ENCODE data around the gene ASXL2. TPM values are rescaled to one million over a fixed set of nuclear protein-coding genes. Genes with fewer than 3 reads are reported as not detected.
A peak's percentile ranks its signal among the peaks of the same experiment; 100 is the strongest.
"Not testable (repeated sequence)": the region's sequence is repeated elsewhere in the genome, so short reads cannot be mapped to it uniquely, and the experiment has no call there.

The ASXL2 gene
- total RNA-seq, 6 experiments from 2014 or later = 9.1 to 13.4 (median 12.0) TPM

DNA sequence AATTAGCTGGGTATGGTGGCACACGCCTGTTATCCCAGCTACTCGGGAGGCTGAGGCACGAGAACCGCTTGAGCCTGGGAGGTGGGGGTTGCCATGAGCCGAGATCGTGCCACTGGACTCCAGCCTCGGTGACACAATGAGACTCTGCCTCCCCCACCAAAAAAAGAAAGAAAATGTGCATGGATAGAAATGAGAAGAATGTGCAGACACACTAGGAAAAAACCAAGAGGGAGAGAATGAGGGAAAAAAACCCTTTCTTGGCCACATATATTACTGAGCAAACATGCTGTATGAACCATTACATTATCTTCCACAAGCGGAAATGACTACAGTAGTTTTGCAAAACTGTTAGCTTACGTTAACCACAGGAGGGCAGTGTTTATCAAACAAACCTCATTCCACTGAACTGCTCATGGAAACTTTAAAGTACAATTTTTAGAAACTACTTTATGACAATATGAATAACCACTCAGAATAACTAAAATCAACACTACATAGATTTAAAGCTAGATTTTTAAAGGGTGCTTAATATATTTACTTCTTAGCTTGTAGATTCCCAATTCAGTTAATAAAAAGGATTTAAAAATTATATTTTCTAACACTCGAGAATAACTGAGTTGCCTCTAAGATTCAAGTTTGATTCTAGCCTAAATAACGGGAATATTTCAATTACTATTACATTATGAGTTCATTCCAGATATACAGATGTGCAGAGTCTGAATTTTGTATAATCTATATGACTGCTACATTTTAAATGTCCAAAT, 26.4 kb downstream of the ASXL2 start:
- DNase-seq = peak; percentile 27 to 64 (median 57)
- TF ChIP-seq, protein P1, sequence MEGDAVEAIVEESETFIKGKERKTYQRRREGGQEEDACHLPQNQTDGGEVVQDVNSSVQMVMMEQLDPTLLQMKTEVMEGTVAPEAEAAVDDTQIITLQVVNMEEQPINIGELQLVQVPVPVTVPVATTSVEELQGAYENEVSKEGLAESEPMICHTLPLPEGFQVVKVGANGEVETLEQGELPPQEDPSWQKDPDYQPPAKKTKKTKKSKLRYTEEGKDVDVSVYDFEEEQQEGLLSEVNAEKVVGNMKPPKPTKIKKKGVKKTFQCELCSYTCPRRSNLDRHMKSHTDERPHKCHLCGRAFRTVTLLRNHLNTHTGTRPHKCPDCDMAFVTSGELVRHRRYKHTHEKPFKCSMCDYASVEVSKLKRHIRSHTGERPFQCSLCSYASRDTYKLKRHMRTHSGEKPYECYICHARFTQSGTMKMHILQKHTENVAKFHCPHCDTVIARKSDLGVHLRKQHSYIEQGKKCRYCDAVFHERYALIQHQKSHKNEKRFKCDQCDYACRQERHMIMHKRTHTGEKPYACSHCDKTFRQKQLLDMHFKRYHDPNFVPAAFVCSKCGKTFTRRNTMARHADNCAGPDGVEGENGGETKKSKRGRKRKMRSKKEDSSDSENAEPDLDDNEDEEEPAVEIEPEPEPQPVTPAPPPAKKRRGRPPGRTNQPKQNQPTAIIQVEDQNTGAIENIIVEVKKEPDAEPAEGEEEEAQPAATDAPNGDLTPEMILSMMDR (IDR thresholded peaks at IDR 0.05) = peak; percentile 71 to 89 (median 76)
- no peak for TF ChIP-seq POLR2A (IDR thresholded peaks at IDR 0.05)
- ATAC-seq = peak; percentile 96 to 98 (median 96)
- Histone ChIP-seq H3K4me1 (peaks cover 0 to 12% (median 4%) of the 10 kb centered on the region in 4 donors), H3K9me3 (no peaks in the 10 kb centered on the region), H3K27ac (peak overlapping the region; percentile 19 to 62 (median 37)), H3K36me3 (no peaks in the 10 kb centered on the region), H3K27me3 (no peaks in the 10 kb centered on the region), H3K4me3 (peak overlapping the region in 2 of 3 donors; percentile 17 to 31)
- intact Hi-C loops (cut with DNase I) = no loop called here
- WGBS (ENCODE audit: insufficient coverage, low coverage, low lambda C conversion rate, missing lambda C conversion rate) = 9% methylated on average over 11 of the region's 11 CpGs

DNA sequence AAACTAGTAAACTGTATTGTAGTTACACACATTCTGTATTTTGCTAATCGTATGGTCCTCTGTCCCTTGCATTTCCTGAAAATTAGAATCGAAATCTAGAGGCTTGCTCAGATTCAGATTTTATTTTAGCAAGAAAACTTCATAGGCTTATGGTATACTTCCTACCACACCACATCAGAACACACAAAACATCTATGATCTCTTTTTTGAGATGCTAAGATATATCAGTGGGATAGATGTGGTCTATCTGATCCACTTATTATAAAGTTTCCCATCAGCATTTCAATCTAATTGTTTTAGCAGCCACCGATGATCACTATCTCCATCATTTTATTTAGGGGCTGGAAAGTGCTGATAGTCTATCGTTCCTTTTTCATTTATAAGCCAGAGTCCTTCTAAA, 27.9 kb downstream of the ASXL2 start:
- H3K4me3 ChIP-seq; DNase-seq; H3K27me3 ChIP-seq; H3K9me3 ChIP-seq; ATAC-seq; H3K27ac ChIP-seq; H3K36me3 ChIP-seq; intact Hi-C loops (cut with DNase I): not testable (repeated sequence)
- 80% methylated on average over 4 of the region's 4 CpGs for WGBS (ENCODE audit: insufficient coverage, low coverage, low lambda C conversion rate, missing lambda C conversion rate)
- H3K4me1 ChIP-seq = peaks cover 0 to 12% (median 4%) of the 10 kb centered on the region in 4 donors

DNA sequence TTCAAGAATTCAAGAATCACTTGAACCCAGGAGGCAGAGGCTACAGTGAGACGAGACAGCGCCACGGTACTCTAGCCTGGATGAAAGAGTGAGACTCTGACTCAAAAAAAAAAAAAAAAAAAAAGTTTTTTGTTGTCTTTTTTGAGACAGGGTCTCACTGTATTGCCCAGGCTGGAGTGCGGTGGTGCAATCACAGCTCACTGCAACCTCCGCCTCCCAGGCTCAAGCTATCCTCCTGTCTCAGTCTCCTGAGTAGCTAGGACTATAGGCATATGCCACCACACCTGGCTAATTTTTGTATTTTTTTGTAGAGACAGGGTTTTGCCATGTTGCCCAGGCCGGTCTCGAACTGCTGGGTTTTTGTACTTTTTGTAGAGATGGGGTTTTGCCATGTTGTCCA, 28.9 kb downstream of the ASXL2 start:
- H3K4me3 ChIP-seq; DNase-seq; H3K27me3 ChIP-seq; H3K36me3 ChIP-seq; intact Hi-C loops (cut with DNase I); H3K9me3 ChIP-seq; H3K27ac ChIP-seq; ATAC-seq: not testable (repeated sequence)
- peaks cover 0 to 12% (median 4%) of the 10 kb centered on the region in 4 donors for H3K4me1 ChIP-seq
- 98% methylated on average over 4 of the region's 7 CpGs for WGBS (ENCODE audit: insufficient coverage, low coverage, low lambda C conversion rate, missing lambda C conversion rate)

DNA sequence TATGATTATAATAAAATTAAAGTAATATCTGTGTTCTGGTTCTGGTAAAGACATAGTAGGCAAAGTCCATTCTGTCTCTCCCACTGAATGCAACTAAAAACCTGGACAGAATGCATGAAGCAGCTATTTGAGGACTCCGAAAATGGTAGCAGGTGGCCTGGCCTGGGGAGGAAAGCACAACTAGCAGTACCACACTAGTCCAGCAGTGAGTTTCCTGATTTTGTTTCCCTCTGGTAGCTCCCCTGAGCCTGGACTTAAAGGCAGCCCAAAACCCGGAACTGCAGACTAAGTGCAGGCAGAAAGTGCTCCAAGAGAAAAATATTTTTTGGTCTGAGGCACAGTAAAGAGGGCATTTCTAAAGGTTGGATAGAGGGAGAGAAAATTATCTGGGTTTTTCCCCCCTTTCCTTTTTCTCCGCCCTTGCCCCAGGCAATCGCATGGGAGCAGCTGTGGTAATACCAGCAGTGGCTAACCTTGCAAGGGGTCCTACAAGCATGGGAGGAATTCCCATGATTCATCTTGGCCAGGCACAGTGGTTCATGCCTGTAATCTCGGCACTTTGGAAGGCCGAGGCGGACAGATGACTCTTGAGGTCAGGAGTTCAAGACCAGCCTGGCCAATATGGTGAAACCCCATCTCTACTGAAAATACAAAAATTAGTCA, 32.3 kb downstream of the ASXL2 start:
- Histone ChIP-seq H3K27me3 (no peaks in the 10 kb centered on the region), H3K4me1 (peaks cover 0 to 7% (median 0%) of the 10 kb centered on the region in 4 donors), H3K4me3 (no peak overlapping the region), H3K36me3 (no peaks in the 10 kb centered on the region), H3K9me3 (no peaks in the 10 kb centered on the region), H3K27ac (no peak overlapping the region)
- DNase-seq (no peak), ATAC-seq (no peak)
- 91% methylated on average over 4 of the region's 7 CpGs for WGBS (ENCODE audit: insufficient coverage, low coverage, low lambda C conversion rate, missing lambda C conversion rate)
- TF ChIP-seq, protein P1 (IDR thresholded peaks at IDR 0.05) = no peak
- no peak for TF ChIP-seq POLR2A (IDR thresholded peaks at IDR 0.05)
- intact Hi-C loops (cut with DNase I) = no loop called here

DNA sequence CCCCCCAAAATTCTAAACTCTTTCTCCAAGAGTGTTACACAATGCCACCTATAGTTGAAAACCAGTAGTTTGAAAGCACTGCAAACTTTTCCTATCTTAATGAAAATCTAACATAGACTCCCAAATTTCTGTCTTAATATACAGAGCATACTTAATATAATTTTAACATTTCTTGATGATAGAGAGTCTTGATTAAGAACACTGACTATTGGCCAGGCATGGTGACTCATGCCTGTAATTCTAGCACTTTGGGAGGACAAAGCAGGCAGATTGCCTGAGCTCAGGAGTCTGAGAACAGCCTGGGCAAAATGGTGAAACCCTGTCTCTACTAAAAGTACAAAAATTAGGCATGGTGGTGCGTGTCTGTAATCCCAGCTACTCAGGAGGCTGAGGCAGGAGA, 34.2 kb downstream of the ASXL2 start:
- Histone ChIP-seq H3K9me3 (no peaks in the 10 kb centered on the region), H3K4me3 (no peak overlapping the region), H3K4me1 (peaks cover 0 to 7% (median 1%) of the 10 kb centered on the region in 4 donors), H3K27ac (no peak overlapping the region), H3K36me3 (peaks cover 0 to 2% (median 0%) of the 10 kb centered on the region in 4 donors), H3K27me3 (no peaks in the 10 kb centered on the region)
- ATAC-seq (peak in 3 of 4 donors; percentile 17 to 45 (median 27)), DNase-seq (no peak)
- TF ChIP-seq POLR2A (IDR thresholded peaks at IDR 0.05) = no peak
- no CpG with 5 or more reads among the region's 1 CpG for WGBS (ENCODE audit: insufficient coverage, low coverage, low lambda C conversion rate, missing lambda C conversion rate)
- intact Hi-C loops (cut with DNase I) = no loop called here

DNA sequence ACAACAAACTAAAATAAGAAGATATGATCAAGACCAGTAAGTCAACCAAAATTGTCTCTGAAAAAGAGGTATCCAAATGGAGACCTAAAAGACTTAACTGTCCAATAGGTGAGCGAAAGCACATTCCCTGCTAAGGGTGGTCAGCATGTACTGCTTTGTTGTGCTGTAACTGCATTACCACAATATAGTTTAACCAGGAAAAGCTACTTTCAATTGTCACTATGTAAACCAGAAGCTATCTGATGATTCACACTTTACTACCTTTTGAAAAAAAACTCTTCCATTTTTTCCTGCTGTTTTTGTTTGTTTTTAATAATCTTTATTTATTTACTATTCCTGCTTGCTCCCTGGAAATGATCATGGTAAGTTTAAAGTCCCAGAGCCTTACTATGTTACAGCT, 36.1 kb downstream of the ASXL2 start:
- Histone ChIP-seq H3K9me3 (no peaks in the 10 kb centered on the region), H3K4me3 (no peak overlapping the region), H3K27me3 (no peaks in the 10 kb centered on the region), H3K27ac (no peak overlapping the region), H3K36me3 (peaks cover 0 to 2% (median 0%) of the 10 kb centered on the region in 4 donors), H3K4me1 (peaks cover 0 to 17% (median 3%) of the 10 kb centered on the region in 4 donors)
- ATAC-seq = no peak
- DNase-seq = no peak
- intact Hi-C loops (cut with DNase I) = no loop called here
- 100% methylated on average over 1 of the region's 1 CpG for WGBS (ENCODE audit: insufficient coverage, low coverage, low lambda C conversion rate, missing lambda C conversion rate)
- no peak for TF ChIP-seq POLR2A (IDR thresholded peaks at IDR 0.05)
- TF ChIP-seq, protein P1 (IDR thresholded peaks at IDR 0.05) = no peak
